Fibroblast of pulmonary artery (primary cell): ENCODE data around the gene OOSP3.

Experiments used
- DNase-seq: peaks from one replicate; pipeline ENCODE4 v3.0.0-alpha.2; 2010; ENCODE audit warnings: low read depth
- H3K4me3 ChIP-seq: replicated peaks from 2 replicates; pipeline ENCODE4 v1.5.1; 2011; ENCODE audit warnings: low read depth, mild to moderate bottlenecking, control low read depth, low read length, moderate library complexity
- TF ChIP-seq, protein P1 (sequence below): IDR thresholded peaks from 2 replicates; pipeline ENCODE4 v1.5.1; 2011; ENCODE audit warnings: mild to moderate bottlenecking, control low read depth, low read length, inconsistent platforms; ENCODE audit errors: missing control alignments

Gene OOSP3, protein sequence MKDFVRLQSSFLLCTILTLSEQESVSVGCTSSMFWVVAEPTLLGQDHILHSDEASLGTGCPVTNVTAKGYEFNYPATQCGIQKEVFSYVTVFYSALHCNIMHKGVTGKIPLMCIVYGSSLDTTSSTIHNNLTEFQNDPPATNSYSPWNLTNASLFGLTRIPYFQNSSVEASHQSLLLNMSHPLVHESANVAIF

DNA sequence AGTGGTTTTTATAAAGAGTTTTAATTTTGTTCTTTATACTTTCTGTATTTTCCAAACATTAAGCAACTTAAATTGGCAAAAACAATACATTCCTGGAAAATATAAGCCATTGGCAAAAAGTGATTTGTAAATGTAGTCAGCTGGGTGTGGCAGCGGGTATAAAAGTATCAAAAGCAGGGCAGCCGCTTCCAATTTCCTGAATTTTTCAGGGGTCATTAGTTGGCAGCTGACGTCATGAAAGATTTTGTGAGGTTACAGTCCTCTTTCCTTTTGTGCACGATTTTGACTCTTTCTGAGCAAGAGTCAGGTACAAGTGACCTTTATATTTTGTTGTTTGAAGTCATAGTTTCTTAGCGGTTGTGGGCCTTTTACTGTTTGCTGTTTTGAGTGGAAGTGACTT lies at the start of gene OOSP3:
Gene OOSP3 (plus strand): TSS at position 208 of the 400 bp plus-strand sequence. CDS start 27 bp downstream, at position 235.
- no peak within 1 kb of the TSS for H3K4me3 ChIP-seq
- TF ChIP-seq, protein P1, sequence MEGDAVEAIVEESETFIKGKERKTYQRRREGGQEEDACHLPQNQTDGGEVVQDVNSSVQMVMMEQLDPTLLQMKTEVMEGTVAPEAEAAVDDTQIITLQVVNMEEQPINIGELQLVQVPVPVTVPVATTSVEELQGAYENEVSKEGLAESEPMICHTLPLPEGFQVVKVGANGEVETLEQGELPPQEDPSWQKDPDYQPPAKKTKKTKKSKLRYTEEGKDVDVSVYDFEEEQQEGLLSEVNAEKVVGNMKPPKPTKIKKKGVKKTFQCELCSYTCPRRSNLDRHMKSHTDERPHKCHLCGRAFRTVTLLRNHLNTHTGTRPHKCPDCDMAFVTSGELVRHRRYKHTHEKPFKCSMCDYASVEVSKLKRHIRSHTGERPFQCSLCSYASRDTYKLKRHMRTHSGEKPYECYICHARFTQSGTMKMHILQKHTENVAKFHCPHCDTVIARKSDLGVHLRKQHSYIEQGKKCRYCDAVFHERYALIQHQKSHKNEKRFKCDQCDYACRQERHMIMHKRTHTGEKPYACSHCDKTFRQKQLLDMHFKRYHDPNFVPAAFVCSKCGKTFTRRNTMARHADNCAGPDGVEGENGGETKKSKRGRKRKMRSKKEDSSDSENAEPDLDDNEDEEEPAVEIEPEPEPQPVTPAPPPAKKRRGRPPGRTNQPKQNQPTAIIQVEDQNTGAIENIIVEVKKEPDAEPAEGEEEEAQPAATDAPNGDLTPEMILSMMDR = no peak
- DNase-seq = no peak

DNA sequence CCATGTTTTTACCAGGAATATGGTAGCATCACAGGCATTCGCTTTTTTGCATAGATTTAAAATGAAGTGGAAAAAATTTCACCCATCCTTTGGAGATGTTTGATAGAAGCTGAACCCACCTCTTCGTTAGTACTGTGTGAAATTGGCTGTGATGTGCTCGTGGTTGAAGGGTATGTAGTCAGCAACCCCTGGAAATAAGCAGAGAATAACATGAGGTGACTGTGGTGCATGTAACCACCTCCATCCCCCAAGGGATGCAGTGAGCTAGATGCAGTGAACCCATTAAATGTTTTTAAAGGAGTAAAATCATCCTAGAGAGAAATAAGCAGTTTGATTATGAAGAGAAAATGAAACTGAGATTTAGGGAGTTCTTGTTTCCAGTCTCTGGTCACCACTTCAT lies 49.2 kb upstream of the OOSP3 start:
- DNase-seq = no peak
- TF ChIP-seq, protein P1 = no peak
- H3K4me3 ChIP-seq = no peak overlapping the region

DNA sequence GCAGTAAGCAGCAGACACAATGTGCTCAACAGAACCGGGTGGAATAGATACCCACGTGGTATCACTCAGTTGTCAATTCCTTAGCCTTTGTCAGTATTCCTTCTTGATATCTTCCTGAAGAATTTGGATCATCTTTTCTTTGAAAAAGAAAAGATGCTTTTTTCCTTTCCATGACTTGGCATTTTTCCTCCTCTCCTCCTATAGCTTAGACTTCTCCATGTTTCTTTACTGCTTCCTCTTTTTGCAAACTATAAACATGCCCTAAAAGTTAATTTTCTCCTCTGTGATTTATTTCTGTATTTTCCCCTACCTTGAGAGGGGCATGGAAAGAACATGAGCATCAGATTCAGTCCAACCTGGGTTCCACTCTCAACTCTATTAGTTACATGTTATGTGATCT lies 45.0 kb upstream of the OOSP3 start:
- no peak for DNase-seq
- TF ChIP-seq, protein P1 = no peak
- H3K4me3 ChIP-seq = no peak overlapping the region

DNA sequence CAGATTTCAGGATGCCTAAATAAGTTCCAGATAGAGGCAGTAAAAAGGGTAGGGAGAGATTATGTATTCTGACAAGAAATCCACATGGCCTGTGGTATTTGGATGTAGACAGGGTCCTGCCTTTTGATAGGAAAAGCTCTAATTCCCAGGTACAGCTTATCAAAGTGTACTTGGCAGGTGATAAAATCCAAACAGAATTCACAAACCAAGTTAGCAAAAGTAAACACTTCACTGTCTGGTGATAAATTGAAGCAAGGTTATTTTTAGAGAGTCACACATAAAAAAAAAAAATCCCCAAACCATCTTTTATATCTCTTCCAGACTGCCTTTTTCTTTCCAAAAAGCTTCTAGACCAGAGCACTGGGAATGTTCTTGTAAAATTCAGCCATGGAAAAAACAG lies 39.0 kb upstream of the OOSP3 start:
- no peak overlapping the region for H3K4me3 ChIP-seq
- DNase-seq = no peak
- TF ChIP-seq, protein P1 = no peak

DNA sequence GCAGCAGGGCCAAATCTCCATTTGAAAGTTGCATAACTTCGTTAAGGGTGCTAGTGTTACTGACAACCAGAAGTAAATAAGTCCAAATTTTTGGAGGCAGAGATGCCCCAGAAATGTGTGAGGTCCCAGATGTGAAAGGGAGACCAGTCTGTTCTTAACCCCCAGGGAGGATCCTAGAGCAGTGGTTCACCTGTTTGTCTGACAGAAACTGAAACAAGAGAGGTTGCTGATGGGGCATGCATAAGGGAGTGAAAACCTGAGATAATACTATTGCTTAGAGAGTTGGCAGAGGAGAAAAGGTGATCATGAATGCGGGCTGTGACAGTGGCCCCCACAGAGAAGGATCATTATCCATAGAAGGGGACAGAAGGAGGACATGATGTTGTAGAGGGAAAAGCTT lies 37.1 kb upstream of the OOSP3 start:
- H3K4me3 ChIP-seq = no peak overlapping the region
- TF ChIP-seq, protein P1 = no peak
- DNase-seq = no peak

DNA sequence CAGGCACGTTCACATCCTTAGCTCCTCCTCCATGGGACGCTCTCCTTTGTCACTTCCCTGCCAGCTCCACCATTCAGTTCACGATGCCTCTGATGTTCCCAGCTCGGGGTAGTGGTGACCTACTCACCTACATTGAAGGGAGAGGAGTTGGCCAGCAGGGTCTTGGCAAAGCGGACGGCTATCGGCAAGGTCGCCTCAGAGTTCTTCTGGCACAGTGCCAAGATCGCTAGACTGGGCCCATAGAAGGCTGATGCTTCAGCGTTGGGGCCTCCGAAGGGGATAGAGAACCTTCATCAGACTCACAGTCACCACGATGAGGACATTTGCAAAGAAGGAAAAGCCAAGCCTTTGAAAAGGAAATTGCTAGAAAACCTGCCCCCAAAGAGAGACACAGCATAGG lies 36.3 kb upstream of the OOSP3 start:
- H3K4me3 ChIP-seq = no peak overlapping the region
- TF ChIP-seq, protein P1 = no peak
- DNase-seq = no peak

DNA sequence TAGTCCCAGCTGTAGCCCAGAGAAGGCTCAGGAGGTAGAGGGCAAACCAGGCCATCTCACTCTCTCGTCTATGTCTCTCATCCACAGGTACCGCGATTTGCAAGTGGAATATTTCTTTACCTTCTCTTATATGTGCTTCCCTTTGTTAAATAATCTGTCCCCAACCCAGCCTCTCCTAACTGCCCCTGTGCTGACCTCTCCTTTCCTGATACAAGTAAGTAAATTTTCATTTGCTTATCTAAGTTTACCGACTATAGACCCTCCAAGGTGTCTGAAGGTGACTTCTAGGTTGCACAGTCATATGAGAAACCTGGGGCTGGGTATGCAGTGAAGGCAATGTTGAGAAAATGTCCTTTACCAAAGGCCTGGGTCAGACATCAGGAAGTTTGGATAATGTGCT lies 33.2 kb upstream of the OOSP3 start, which contains the start of gene CBLIF:
Gene CBLIF (minus strand): TSS at position 101 of the 400 bp plus-strand sequence. CDS start 46 bp downstream, at position 55.
- no peak within 1 kb of the TSS for H3K4me3 ChIP-seq
- TF ChIP-seq, protein P1 = no peak
- no peak for DNase-seq
